IPS-15b (cell line): Measurements from ENCODE around the gene SAXO1.

Source experiments
- H3K27me3 ChIP-seq: one replicate; pipeline ENCODE4 v1.6.1; 2013; ENCODE audit warnings: low read length; ENCODE audit not compliant: control insufficient read depth, insufficient read depth
- H3K36me3 ChIP-seq: one replicate; pipeline ENCODE4 v1.6.1; 2013; ENCODE audit warnings: low read length; ENCODE audit not compliant: control insufficient read depth, insufficient read depth
- H3K4me1 ChIP-seq: one replicate; pipeline ENCODE4 v1.6.1; 2013; ENCODE audit warnings: mild to moderate bottlenecking, low read length; ENCODE audit not compliant: control insufficient read depth, insufficient read depth
- H3K4me3 ChIP-seq: one replicate; pipeline ENCODE4 v1.5.1; 2013; ENCODE audit warnings: low read depth, low read length
- H3K9ac ChIP-seq: one replicate; pipeline ENCODE4 v1.6.1; 2013; ENCODE audit warnings: low read depth, mild to moderate bottlenecking, low read length
- H3K9me3 ChIP-seq: one replicate; pipeline ENCODE4 v1.6.1; 2013; ENCODE audit warnings: mild to moderate bottlenecking, low read length; ENCODE audit not compliant: control insufficient read depth, insufficient read depth

Gene SAXO1

GRCh38 chr9:18923167-18923566, 109.8 kb downstream of the SAXO1 start:
- Histone ChIP-seq H3K4me3 (no peak overlapping the region), H3K9ac (no peak overlapping the region), H3K9me3 (no peaks in the 10 kb centered on the region), H3K36me3 (no peaks in the 10 kb centered on the region), H3K4me1 (no peaks in the 10 kb centered on the region), H3K27me3 (no peaks in the 10 kb centered on the region)

- Histone ChIP-seq H3K9me3 (no peaks in the 10 kb centered on the region), H3K27me3 (no peaks in the 10 kb centered on the region), H3K9ac (no peak overlapping the region), H3K4me1 (no peaks in the 10 kb centered on the region), H3K4me3 (no peak overlapping the region), H3K36me3 (no peaks in the 10 kb centered on the region)
Observed at GRCh38 chr9:18922161-18922885, 110.7 kb downstream of the SAXO1 start.

DNA sequence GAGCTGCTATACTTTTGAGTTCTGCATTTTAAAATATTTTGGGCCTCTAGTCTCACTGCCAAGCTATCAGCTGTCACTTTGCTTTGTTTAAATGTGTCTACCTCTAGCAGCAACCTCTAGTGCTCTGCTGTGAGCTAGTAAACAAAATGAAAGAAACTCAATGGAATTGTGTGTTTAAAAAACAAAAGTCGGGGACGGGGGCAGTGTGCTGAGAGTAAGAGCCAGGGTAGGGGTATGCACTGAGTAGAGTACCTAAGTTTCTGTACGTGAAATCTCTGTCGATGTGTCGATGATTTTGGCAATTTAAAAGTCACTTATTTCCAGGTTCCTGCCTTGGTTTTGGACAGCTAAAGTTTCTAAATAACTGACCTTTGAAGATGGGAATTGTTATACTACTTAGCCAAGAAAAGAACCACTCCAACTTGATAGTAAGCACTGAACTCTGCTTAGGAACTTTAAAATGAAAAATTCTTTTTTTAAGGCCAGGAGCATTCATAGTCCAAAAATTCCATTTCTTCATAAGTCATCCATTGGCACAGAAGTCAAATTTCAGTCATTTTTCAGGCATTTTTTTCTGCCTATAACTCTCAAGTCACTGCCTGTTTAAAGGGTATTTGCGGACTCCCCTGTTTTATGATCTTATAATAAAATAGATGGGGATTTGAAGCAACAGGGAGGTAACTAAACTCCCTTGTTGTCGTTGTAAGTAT, 111.5 kb downstream of the SAXO1 start:
- no peak overlapping the region for H3K4me3 ChIP-seq
- no peaks in the 10 kb centered on the region for H3K4me1 ChIP-seq
- H3K36me3 ChIP-seq: no peaks in the 10 kb centered on the region
- no peaks in the 10 kb centered on the region for H3K27me3 ChIP-seq
- H3K9me3 ChIP-seq: no peaks in the 10 kb centered on the region
- no peak overlapping the region for H3K9ac ChIP-seq

- Histone ChIP-seq H3K4me1 (no peaks in the 10 kb centered on the region), H3K4me3 (no peak overlapping the region), H3K36me3 (no peaks in the 10 kb centered on the region), H3K27me3 (no peaks in the 10 kb centered on the region), H3K9ac (no peak overlapping the region), H3K9me3 (no peaks in the 10 kb centered on the region)
Observed at GRCh38 chr9:18920141-18921084, 112.6 kb downstream of the SAXO1 start.

DNA sequence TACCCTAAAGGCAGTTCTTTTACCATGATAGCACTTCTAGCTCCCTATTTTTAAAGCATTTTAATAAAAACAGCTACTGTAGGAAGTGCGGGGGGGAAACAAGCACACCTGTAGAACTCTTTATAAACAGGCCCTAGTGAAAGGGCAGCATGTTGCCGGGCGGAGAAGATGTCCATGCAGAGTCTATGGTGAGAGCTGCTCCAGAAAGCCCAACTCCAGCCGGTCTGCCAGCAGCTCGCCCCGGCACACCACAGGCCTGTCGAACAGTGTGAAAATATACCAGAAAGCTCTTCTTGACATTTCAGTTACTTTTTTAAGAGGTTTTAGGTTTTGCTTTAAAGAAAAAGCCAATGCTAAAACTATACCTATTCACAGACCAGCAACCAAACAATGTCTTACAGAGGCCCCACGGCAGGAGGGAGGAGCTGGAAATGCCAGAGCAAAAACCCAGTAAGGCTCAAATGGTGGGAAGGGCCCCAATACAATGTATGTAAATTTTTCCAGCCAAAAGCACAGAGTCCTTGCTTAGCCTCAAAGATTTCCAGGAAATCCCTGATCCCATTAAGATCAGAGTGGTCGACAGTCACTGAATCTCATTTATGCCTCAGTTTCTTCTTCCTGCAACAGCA, 121.2 kb downstream of the SAXO1 start:
- no peaks in the 10 kb centered on the region for H3K4me1 ChIP-seq

DNA sequence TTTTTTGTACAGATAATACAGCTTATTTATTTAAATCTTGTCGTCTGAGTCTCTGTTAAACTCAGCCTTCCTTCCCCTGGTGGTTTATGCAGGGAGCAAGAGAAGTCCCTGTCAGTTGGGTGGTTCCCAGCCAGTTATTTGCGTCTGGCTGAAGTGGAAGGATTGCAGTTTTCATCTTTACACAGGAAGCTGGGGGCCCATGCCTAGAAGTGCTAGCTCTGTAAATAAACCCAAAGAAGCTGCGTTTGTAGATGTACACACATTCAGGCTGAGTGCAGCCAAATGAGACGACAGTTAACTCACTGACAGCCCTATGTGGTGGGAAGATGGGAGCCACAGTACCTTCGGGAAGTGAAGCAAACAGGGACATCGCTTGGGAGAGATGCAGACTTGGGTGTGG, 122.1 kb downstream of the SAXO1 start:
- no peaks in the 10 kb centered on the region for H3K27me3 ChIP-seq
- H3K9ac ChIP-seq: no peak overlapping the region
- H3K4me3 ChIP-seq: no peak overlapping the region
- no peaks in the 10 kb centered on the region for H3K4me1 ChIP-seq
- H3K9me3 ChIP-seq: no peaks in the 10 kb centered on the region
- H3K36me3 ChIP-seq: no peaks in the 10 kb centered on the region

More for the DNA sequence above, 121.2 kb downstream of the SAXO1 start:
- no peak overlapping the region for H3K9ac ChIP-seq
- H3K27me3 ChIP-seq: no peaks in the 10 kb centered on the region
- no peak overlapping the region for H3K4me3 ChIP-seq
- no peaks in the 10 kb centered on the region for H3K36me3 ChIP-seq
- H3K9me3 ChIP-seq: no peaks in the 10 kb centered on the region

- no peaks in the 10 kb centered on the region for H3K9me3 ChIP-seq
- no peaks in the 10 kb centered on the region for H3K36me3 ChIP-seq
- H3K4me1 ChIP-seq: no peaks in the 10 kb centered on the region
- H3K27me3 ChIP-seq: no peaks in the 10 kb centered on the region
- no peak overlapping the region for H3K4me3 ChIP-seq
- H3K9ac ChIP-seq: no peak overlapping the region
Observed at GRCh38 chr9:18910435-18910834, 122.6 kb downstream of the SAXO1 start.

GRCh38 chr9:18909140-18910018, 123.6 kb downstream of the SAXO1 start:
- H3K36me3 ChIP-seq: no peaks in the 10 kb centered on the region
- no peaks in the 10 kb centered on the region for H3K4me1 ChIP-seq

DNA sequence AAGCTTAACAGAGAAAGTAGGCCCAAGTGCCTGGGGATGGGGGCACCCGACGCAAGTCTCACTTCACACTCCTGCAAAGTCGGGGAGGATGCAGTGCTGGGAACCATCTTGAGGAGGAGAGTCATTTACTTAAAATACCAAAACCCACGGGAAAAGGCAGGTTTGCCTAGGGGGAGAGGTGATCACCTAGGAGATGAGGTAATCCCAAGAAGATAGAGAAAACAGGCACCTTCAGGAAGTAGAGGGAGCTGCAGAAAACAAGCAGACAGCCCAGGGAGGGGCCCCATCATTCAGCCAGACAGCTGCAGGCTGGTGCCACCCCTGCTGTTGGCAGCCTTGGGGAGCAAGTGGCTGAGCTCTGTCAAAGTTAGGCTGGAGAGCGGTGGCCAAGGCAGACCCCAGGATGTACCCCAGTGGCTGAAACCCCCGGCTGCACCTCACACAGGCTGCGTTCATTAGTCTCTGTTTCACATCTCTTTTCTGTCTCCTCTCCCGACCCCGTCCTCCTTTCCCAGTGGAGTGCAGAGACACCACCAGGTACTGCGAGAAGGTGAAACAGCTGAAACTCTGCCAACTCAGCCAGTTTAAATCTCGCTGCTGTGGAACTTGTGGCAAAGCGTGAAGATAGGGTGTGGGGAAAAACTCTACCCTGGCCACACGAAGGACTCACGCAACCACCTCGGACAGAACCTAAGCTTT, 124.9 kb downstream of the SAXO1 start:
- no peaks in the 10 kb centered on the region for H3K9me3 ChIP-seq

More at GRCh38 chr9:18909140-18910018, 123.6 kb downstream of the SAXO1 start:
- Histone ChIP-seq H3K9ac (no peak overlapping the region), H3K4me3 (no peak overlapping the region), H3K27me3 (no peaks in the 10 kb centered on the region), H3K9me3 (no peaks in the 10 kb centered on the region)

GRCh38 chr9:18906656-18907395, 126.2 kb downstream of the SAXO1 start:
- no peaks in the 10 kb centered on the region for H3K4me1 ChIP-seq
- no peaks in the 10 kb centered on the region for H3K27me3 ChIP-seq
- no peak overlapping the region for H3K4me3 ChIP-seq
- no peak overlapping the region for H3K9ac ChIP-seq
- H3K9me3 ChIP-seq: no peaks in the 10 kb centered on the region
- no peaks in the 10 kb centered on the region for H3K36me3 ChIP-seq

More for the DNA sequence above, 124.9 kb downstream of the SAXO1 start:
- no peaks in the 10 kb centered on the region for H3K4me1 ChIP-seq
- H3K4me3 ChIP-seq: no peak overlapping the region
- H3K9ac ChIP-seq: no peak overlapping the region
- H3K36me3 ChIP-seq: no peaks in the 10 kb centered on the region
- no peaks in the 10 kb centered on the region for H3K27me3 ChIP-seq
